H1 (cell line): Measurements from ENCODE around the gene TMPO. TPM values are rescaled to one million over a fixed set of nuclear protein-coding genes. Genes with fewer than 3 reads are reported as not detected.

Experiments
- ASH2L ChIP-seq: fragments of 200-600, 300-600 bp; sonication (generic); IDR thresholded peaks from one replicate; pipeline ENCODE4 v1.7.1; 2017; ENCODE audit warnings: low read length
- NANOG ChIP-seq: IDR thresholded peaks from 2 replicates; pipeline ENCODE4 v1.6.1; 2011; ENCODE audit warnings: low read length, low read depth, mild to moderate bottlenecking, inconsistent platforms; ENCODE audit not compliant: insufficient read depth, poor library complexity, severe bottlenecking
- PHF8 ChIP-seq: fragments of 200-600 bp; sonication (generic); conservative IDR thresholded peaks from 2 replicates; pipeline ENCODE4 v1.7.1; 2012; ENCODE audit warnings: low read depth, mild to moderate bottlenecking, inconsistent platforms, low read length, moderate library complexity
- ZNF274 ChIP-seq: IDR thresholded peaks from 2 replicates; pipeline ENCODE4 v1.7.0; 2012; ENCODE audit warnings: low read length, borderline replicate concordance; ENCODE audit errors: extremely low read depth
- polyA plus RNA-seq, 7 experiments: library from polyadenylated mRNA; depleted of rRNA in 3 of 7; stranded (reverse) in 5 of 7; unstranded in 2 of 7; fragments of >200 nt in 5 of 7; fragments of 200-250 nt in 2 of 7; gene quantifications; 1 replicate in 5 of 7; 2 replicates in 1 of 7; 4 replicates in 1 of 7; pipeline versions ENCODE4 v1.2.1 to v1.2.3, GENCODE V29; 2011 to 2013; ENCODE audit warnings: missing spikeins in 2 of 7, mixed read lengths in 2 of 7
- total RNA-seq: library from RNA; stranded (reverse); fragmentation: NEBNext Ultra II Directional; extraction: Animal tissue kit (Norgen Biotek cat#: 25700); gene quantifications from 2 replicates; pipeline ENCODE4 v1.2.1, GENCODE V29; 2021

TMPO gene
- total and polyA plus RNA-seq, 2 of the 8 experiments (the other 6 are each of a cell fraction or from before 2014, with no cell fraction given) = 43.9 to 195 TPM

- no peak for TF ChIP-seq NANOG
- no peak for TF ChIP-seq PHF8
- no peak for TF ChIP-seq ZNF274
- no peak for TF ChIP-seq ASH2L
These were observed 46.3 kb upstream of the TMPO start (continued) for GRCh38 chr12:98469109-98469508.
